Loucy (cell line): ENCODE results near the gene HCFC1.

ENCODE experiments used
- H2AFZ ChIP-seq: fragments of 200-600 bp; sonication (generic); 2 replicates; pipeline ENCODE4 v1.6.0; 2016; ENCODE audit warnings: antibody characterized with exemption, mild to moderate bottlenecking, low read length, moderate library complexity
- H3F3A ChIP-seq: fragments of 200-600 bp; 2 replicates; pipeline ENCODE4 v1.6.0; 2016; ENCODE audit warnings: antibody characterized with exemption, low read depth, mild to moderate bottlenecking
- H3K27me3 ChIP-seq: fragments of 200-600 bp; sonication (generic); 2 replicates; pipeline ENCODE4 v1.6.1; 2014; ENCODE audit warnings: low read length, mild to moderate bottlenecking; ENCODE audit not compliant: insufficient read depth, poor library complexity, severe bottlenecking
- H3K36me3 ChIP-seq: fragments of 200-600 bp; sonication (generic); 2 replicates; pipeline ENCODE4 v1.6.1; 2016; ENCODE audit warnings: low read length; ENCODE audit not compliant: insufficient read depth
- H3K4me1 ChIP-seq: fragments of 200-600 bp; sonication (generic); 2 replicates; pipeline ENCODE4 v1.5.1; 2014; ENCODE audit warnings: low read length, mild to moderate bottlenecking; ENCODE audit not compliant: insufficient read depth, poor library complexity, severe bottlenecking
- H3K4me2 ChIP-seq: fragments of 200-600 bp; sonication (generic); 2 replicates; pipeline ENCODE4 v1.6.0; 2014; ENCODE audit warnings: antibody characterized with exemption, low read length, low read depth, mild to moderate bottlenecking; ENCODE audit not compliant: poor library complexity, severe bottlenecking
- H3K4me3 ChIP-seq: fragments of 200-600 bp; sonication (generic); 2 replicates; pipeline ENCODE4 v1.5.1; 2014; ENCODE audit warnings: low read length, mild to moderate bottlenecking, mixed read lengths; ENCODE audit not compliant: poor library complexity, severe bottlenecking
- H3K79me2 ChIP-seq: fragments of 200-600 bp; sonication (generic); 2 replicates; pipeline ENCODE4 v1.6.1; 2014; ENCODE audit warnings: low read length; ENCODE audit not compliant: insufficient read depth
- H3K9ac ChIP-seq: fragments of 200-600 bp; sonication (generic); 2 replicates; pipeline ENCODE4 v1.6.0; 2014; ENCODE audit warnings: mild to moderate bottlenecking, low read depth, low read length, moderate library complexity; ENCODE audit not compliant: poor library complexity, severe bottlenecking
- H3K9me2 ChIP-seq: fragments of 200-600 bp; sonication (generic); replicated peaks from 2 replicates; pipeline ENCODE4 v1.6.1; 2016; ENCODE audit warnings: low read depth, low read length, mixed read lengths
- H3K9me3 ChIP-seq: fragments of 200-600 bp; sonication (generic); 2 replicates; pipeline ENCODE4 v1.6.1; 2014; ENCODE audit warnings: mild to moderate bottlenecking, antibody characterized with exemption, low read length, low read depth; ENCODE audit not compliant: insufficient read depth
- H4K20me1 ChIP-seq: fragments of 200-600 bp; sonication (generic); 2 replicates; pipeline ENCODE4 v1.6.0; 2014; ENCODE audit warnings: antibody characterized with exemption, low read length, mild to moderate bottlenecking; ENCODE audit not compliant: insufficient read depth, poor library complexity, severe bottlenecking
- CTCF ChIP-seq: fragments of 200-600 bp; sonication (generic); conservative IDR thresholded peaks from 2 replicates; pipeline ENCODE4 v1.5.1; 2014; ENCODE audit warnings: mild to moderate bottlenecking, antibody characterized with exemption, low read length
- EZH2phosphoT487 ChIP-seq: fragments of 200-600 bp; IDR thresholded peaks from 2 replicates; pipeline ENCODE4 v1.6.1; 2018; ENCODE audit warnings: antibody characterized with exemption, mild to moderate bottlenecking, moderate library complexity, borderline replicate concordance

HCFC1 gene

GRCh38 chrX:153969904-153970356 is 1.7 kb downstream of the HCFC1 start:
- TF ChIP-seq CTCF (no peak), EZH2phosphoT487 (no peak)
- H3K36me3 ChIP-seq: no peaks in the 10 kb centered on the region; the same call in 1 of the 2 replicates
- peaks cover 51% of the 10 kb centered on the region for H4K20me1 ChIP-seq
- H3F3A ChIP-seq: peaks cover 10% of the 10 kb centered on the region; the same call in 1 of the 2 replicates
- H3K9me2 ChIP-seq: no peaks in the 10 kb centered on the region
- H3K9ac ChIP-seq: peak overlapping the region; percentile 100
- no peak overlapping the region for H2AFZ ChIP-seq
- no peaks in the 10 kb centered on the region for H3K9me3 ChIP-seq
- peaks cover 6% of the 10 kb centered on the region for H3K27me3 ChIP-seq
- peak overlapping the region; percentile 97 for H3K4me2 ChIP-seq
- H3K4me1 ChIP-seq: peaks cover 31% of the 10 kb centered on the region
- H3K79me2 ChIP-seq: peaks cover 81% of the 10 kb centered on the region
- H3K4me3 ChIP-seq: peak overlapping the region; percentile 96

- TF ChIP-seq CTCF (no peak), EZH2phosphoT487 (no peak)
- Histone ChIP-seq H3K4me1 (peaks cover 25% of the 10 kb centered on the region), H3K79me2 (peaks cover 81% of the 10 kb centered on the region), H4K20me1 (peaks cover 57% of the 10 kb centered on the region), H3K4me3 (peak overlapping the region; percentile 96), H3F3A (peaks cover 10% of the 10 kb centered on the region; the same call in 1 of the 2 replicates), H3K36me3 (peaks cover 3% of the 10 kb centered on the region; the same call in 1 of the 2 replicates), H3K9me2 (no peaks in the 10 kb centered on the region), H2AFZ (no peak overlapping the region), H3K4me2 (peak overlapping the region; percentile 97), H3K9me3 (no peaks in the 10 kb centered on the region), H3K9ac (peak overlapping the region; percentile 100), H3K27me3 (peaks cover 6% of the 10 kb centered on the region)
These were observed 2.3 kb downstream of the HCFC1 start for GRCh38 chrX:153969125-153969903.

GRCh38 chrX:153968754-153969124 is 2.9 kb downstream of the HCFC1 start:
- Histone ChIP-seq H3F3A (peaks cover 10% of the 10 kb centered on the region; the same call in 1 of the 2 replicates), H3K36me3 (peaks cover 9% of the 10 kb centered on the region; the same call in 1 of the 2 replicates), H3K4me1 (peaks cover 20% of the 10 kb centered on the region), H3K27me3 (peaks cover 6% of the 10 kb centered on the region), H3K9me2 (no peaks in the 10 kb centered on the region), H3K4me3 (peak overlapping the region; percentile 96), H4K20me1 (peaks cover 62% of the 10 kb centered on the region), H3K9ac (peak overlapping the region; percentile 100), H3K9me3 (no peaks in the 10 kb centered on the region), H3K79me2 (peaks cover 81% of the 10 kb centered on the region), H2AFZ (no peak overlapping the region), H3K4me2 (peak overlapping the region; percentile 97)
- TF ChIP-seq EZH2phosphoT487: no peak
- peak; percentile 37; the same call in 1 of the 2 replicates for TF ChIP-seq CTCF
